Bronchial epithelial cell (primary cell): Measurements from ENCODE around the gene TTLL9. TPM values are rescaled to one million over a fixed set of nuclear protein-coding genes. Genes with fewer than 3 reads are reported as not detected.
"Not testable (repeated sequence)": the region's sequence is repeated elsewhere in the genome, so short reads cannot be mapped to it uniquely, and the experiment has no call there.

Experiments used
- DNase-seq: peaks from one replicate; pipeline ENCODE4 v3.0.0-alpha.2; 2010; ENCODE audit warnings: low read depth
- FAIRE-seq: peaks from 2 replicates; lab custom pipeline; 2011; peaks lifted over from hg19 to GRCh38; lab: Jason Lieb, UNC
- H3K27me3 ChIP-seq: 2 replicates; pipeline ENCODE4 v1.5.1; 2011; ENCODE audit warnings: low read length; ENCODE audit not compliant: control insufficient read depth, insufficient read depth
- H3K36me3 ChIP-seq: 2 replicates; pipeline ENCODE4 v1.5.1; 2011; ENCODE audit warnings: low read length; ENCODE audit not compliant: control insufficient read depth, insufficient read depth
- H3K4me3 ChIP-seq: 2 replicates; pipeline ENCODE4 v1.5.1; 2011; ENCODE audit warnings: mild to moderate bottlenecking, low read depth, low read length, control low read depth
- total RNA-seq: library from RNA; depleted of rRNA; stranded (reverse); fragments of >200 nt; gene quantifications from 2 replicates; pipeline ENCODE4 v1.2.1, GENCODE V29; 2014
- TF ChIP-seq, protein P1 (sequence below): IDR thresholded peaks from 2 replicates; pipeline ENCODE4 v1.5.1; 2011; ENCODE audit warnings: mild to moderate bottlenecking, moderate library complexity, low read length, control low read depth, inconsistent platforms; ENCODE audit not compliant: insufficient read depth, severe bottlenecking

Gene TTLL9
- total RNA-seq, 1 donor from 2014 or later = not detected

DNA sequence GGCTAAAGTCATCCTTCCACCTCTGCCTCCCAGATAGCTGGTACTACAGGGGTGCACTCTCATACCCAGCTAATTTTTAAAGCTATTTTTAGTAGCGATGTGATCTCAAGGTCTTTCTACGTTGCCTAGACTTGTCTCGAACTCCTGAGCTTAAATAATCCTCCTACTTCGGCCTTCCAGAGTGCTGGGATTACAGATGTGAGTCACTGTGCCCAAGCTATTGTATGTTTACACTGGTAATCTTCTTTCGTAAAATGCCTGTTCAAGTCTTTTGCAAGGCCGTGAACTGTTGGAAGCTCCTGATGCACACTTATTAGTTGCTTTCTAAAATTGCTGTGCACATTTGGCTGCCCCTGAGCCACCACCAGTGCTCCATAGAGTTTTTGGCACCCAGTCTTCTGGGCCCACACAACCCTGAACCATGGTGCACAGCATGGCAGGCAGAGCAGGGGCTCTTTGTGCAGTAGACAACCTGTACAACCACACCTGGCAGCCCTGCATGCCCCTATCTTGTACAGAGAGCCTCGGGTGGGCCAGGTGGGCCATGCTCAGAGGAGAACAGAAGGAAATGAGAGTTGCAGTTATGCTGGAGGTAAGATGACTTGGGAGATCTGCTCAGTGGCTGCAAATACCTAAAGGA, 48.2 kb downstream of the TTLL9 start:
- Histone ChIP-seq H3K27me3 (no peaks in the 10 kb centered on the region), H3K4me3 (no peak overlapping the region), H3K36me3 (no peaks in the 10 kb centered on the region)
- TF ChIP-seq, protein P1, sequence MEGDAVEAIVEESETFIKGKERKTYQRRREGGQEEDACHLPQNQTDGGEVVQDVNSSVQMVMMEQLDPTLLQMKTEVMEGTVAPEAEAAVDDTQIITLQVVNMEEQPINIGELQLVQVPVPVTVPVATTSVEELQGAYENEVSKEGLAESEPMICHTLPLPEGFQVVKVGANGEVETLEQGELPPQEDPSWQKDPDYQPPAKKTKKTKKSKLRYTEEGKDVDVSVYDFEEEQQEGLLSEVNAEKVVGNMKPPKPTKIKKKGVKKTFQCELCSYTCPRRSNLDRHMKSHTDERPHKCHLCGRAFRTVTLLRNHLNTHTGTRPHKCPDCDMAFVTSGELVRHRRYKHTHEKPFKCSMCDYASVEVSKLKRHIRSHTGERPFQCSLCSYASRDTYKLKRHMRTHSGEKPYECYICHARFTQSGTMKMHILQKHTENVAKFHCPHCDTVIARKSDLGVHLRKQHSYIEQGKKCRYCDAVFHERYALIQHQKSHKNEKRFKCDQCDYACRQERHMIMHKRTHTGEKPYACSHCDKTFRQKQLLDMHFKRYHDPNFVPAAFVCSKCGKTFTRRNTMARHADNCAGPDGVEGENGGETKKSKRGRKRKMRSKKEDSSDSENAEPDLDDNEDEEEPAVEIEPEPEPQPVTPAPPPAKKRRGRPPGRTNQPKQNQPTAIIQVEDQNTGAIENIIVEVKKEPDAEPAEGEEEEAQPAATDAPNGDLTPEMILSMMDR = no peak
- FAIRE-seq (no peak), DNase-seq (peak; percentile 62)

DNA sequence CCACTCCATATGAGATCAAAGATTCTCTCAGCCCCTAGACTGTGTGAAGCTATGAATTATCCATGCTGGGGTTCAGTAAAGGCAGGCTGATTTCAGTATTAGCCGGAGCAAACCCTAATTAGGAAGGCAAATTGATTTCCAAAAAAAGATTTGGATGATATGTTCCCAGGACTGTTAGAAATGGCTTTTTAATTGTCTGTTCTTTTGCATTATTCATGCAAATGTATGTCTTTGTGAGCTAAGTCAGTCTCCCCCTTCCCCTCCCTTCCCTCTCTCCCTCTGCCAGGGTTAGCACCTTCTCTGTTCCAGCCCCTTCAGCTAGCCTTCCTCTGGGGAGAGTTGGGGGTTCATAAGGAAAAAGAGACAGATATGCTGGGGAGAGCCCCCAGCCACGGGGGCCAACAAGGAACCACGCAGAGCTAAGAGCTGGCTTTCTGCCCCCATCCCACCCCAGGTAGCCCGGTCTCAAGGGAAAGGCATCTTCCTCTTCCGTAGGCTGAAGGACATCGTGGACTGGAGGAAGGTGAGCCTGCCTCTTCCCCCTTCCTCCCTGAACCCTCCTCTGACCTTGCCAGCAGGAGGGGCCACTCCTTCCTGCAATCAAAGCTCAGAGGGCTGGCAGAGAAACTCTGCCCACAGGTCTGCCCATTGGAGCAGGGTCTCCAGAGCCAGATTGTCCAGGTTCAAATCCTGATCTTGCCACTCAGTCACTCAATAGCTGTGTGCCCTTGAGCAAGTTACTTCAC, 49.1 kb downstream of the TTLL9 start:
- TF ChIP-seq, protein P1 = no peak
- DNase-seq = no peak
- no peak overlapping the region for H3K4me3 ChIP-seq
- FAIRE-seq = no peak
- H3K27me3 ChIP-seq = no peaks in the 10 kb centered on the region
- no peaks in the 10 kb centered on the region for H3K36me3 ChIP-seq

DNA sequence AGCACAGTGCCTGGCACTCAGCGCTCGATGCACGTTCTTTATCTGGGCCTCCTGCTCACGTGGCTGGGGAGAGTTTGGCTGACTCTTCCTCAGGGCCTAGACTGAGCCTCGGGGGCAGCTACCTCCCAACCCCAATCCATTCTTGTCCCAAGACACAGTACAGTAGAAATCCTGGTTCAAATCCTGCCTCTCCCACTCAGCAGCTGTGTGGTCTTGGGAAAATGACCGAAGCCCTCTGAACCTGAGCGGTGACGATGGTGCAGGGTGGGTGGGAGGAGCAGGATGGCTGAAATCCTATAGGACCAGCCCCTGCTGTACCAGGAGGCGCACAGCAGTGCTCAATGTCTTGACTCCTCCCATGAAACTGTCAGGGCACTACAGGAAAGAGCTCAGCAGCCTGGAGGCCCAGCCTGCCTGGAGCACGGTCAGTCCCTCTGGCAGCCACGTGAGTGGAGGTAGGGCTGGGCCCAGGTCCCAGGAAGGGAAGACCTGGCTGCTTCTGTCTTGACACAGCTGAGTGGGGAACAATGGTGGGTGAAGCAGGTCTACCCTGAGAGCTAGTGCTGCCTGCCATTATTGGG, 49.9 kb downstream of the TTLL9 start:
- FAIRE-seq = no peak
- TF ChIP-seq, protein P1 = no peak
- DNase-seq = no peak
- no peak overlapping the region for H3K4me3 ChIP-seq
- H3K36me3 ChIP-seq = no peaks in the 10 kb centered on the region
- H3K27me3 ChIP-seq = no peaks in the 10 kb centered on the region

DNA sequence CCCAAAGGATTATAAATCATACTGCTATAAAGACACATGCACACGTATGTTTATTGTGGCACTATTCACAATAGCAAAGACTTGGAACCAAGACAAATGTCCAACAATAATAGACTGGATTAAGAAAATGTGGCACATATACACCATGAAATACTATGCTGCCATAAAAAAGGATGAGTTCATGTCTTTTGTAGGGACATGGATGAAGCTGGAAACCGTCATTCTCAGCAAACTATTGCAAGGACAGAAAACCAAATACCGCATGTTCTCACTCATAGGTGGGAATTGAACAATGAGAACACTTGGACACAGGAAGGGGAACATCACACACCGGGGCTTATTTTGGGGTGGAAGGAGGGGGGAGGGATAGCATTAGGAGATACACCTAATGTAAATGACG, 51.0 kb downstream of the TTLL9 start:
- H3K27me3 ChIP-seq, H3K36me3 ChIP-seq, H3K4me3 ChIP-seq, FAIRE-seq, DNase-seq: not testable (repeated sequence)

DNA sequence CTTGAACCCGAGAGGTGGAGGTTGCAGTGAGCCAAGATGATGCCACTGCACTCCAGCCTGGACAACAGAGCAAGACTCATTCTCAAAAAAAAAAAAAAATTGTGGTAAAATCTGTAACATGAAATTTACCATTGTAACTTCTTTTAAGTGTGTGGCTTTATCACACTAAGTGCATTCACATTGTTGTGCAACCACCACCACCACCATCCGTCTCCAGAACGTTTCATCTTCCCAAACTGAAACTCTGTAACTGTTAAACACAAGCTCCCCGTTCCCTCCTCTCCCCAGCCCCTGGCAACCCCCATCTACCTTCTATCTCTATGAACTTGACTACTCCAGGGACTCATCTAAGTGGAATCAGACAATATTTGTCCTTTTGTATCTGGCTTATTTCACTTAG, 51.7 kb downstream of the TTLL9 start:
- no peaks in the 10 kb centered on the region for H3K36me3 ChIP-seq
- DNase-seq (no peak), FAIRE-seq (no peak)
- TF ChIP-seq, protein P1 = no peak
- no peaks in the 10 kb centered on the region for H3K27me3 ChIP-seq
- H3K4me3 ChIP-seq = no peak overlapping the region

DNA sequence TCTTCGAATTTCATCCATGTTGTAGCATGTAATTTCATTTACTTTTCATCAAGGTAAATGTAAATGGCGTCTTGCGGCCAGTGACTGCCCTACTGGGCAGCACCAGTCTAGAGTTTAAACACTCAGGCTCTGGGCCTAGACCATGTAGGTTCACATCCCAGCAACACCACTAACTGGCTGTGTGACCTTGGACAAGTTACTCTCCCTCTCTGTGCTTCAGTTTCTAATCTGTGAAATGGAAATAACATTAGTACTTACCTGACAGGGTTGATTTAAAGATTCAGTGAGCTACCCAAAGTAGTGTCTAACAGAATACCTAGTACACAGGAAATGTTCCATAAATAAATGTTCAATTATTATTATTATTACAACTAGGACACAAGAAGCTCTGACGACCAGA, 52.2 kb downstream of the TTLL9 start:
- FAIRE-seq (no peak), DNase-seq (no peak)
- TF ChIP-seq, protein P1 = no peak
- Histone ChIP-seq H3K27me3 (no peaks in the 10 kb centered on the region), H3K4me3 (no peak overlapping the region), H3K36me3 (no peaks in the 10 kb centered on the region)
